H1 (cell line): Measurements from ENCODE around the gene ANAPC2. TPM values are rescaled to one million over a fixed set of nuclear protein-coding genes. Genes with fewer than 3 reads are reported as not detected.

Experiments
- CTCF ChIA-PET: fragments of 300-600 bp; sonication (Branson Sonifier 250); formaldehyde crosslinking; loops from one replicate; lab custom pipeline; 2021; ENCODE audit not compliant: partially characterized antibody; lab: Charles Lee
- POLR2A ChIA-PET: fragments of 300-600 bp; sonication (Branson Sonifier 250); formaldehyde crosslinking; loops from one replicate; lab custom pipeline; 2021; ENCODE audit warnings: inconsistent platforms; ENCODE audit not compliant: partially characterized antibody; lab: Charles Lee
- DNase-seq, 2 experiments: peaks; one replicate each; pipeline versions ENCODE4 v3.0.0 to v3.0.0-alpha.2; 2010 to 2022; ENCODE audit warnings: low spot score in 2 of 2, low read depth in 1 of 2, mixed read lengths in 1 of 2
- FAIRE-seq: peaks from 2 replicates; lab custom pipeline; 2011; peaks lifted over from hg19 to GRCh38; lab: Jason Lieb, UNC
- H2AFZ ChIP-seq: 2 replicates; pipeline ENCODE4 v1.8.1; 2012; ENCODE audit warnings: low read length, inconsistent platforms
- H2AK5ac ChIP-seq: 2 replicates; pipeline ENCODE4 v1.6.1; 2013; ENCODE audit warnings: low read depth, low read length
- H2BK120ac ChIP-seq: replicated peaks from 2 replicates; pipeline ENCODE3; 2013; ENCODE audit warnings: low read depth, low read length, inconsistent platforms
- H2BK12ac ChIP-seq: 2 replicates; pipeline ENCODE4 v1.6.1; 2013; ENCODE audit warnings: low read depth, low read length
- H2BK15ac ChIP-seq: 2 replicates; pipeline ENCODE4 v1.6.1; 2013; ENCODE audit warnings: low read length
- H2BK20ac ChIP-seq: 2 replicates; pipeline ENCODE4 v1.6.1; 2013; ENCODE audit warnings: low read length
- H2BK5ac ChIP-seq: 2 replicates; pipeline ENCODE4 v1.6.1; 2013; ENCODE audit warnings: low read depth, low read length
- H3K14ac ChIP-seq: 2 replicates; pipeline ENCODE4 v1.6.1; 2013; ENCODE audit warnings: inconsistent platforms; ENCODE audit not compliant: insufficient read length
- H3K18ac ChIP-seq: 2 replicates; pipeline ENCODE4 v1.6.1; 2013; ENCODE audit warnings: low read length; ENCODE audit errors: extremely low read depth
- H3K23ac ChIP-seq: 2 replicates; pipeline ENCODE4 v1.6.1; 2013; ENCODE audit warnings: inconsistent platforms; ENCODE audit not compliant: insufficient read length
- H3K23me2 ChIP-seq: 2 replicates; pipeline ENCODE4 v1.6.1; 2013; ENCODE audit warnings: low read depth, low read length
- H3K27ac ChIP-seq: 2 replicates; pipeline ENCODE4 v1.6.1; 2011; ENCODE audit warnings: low read depth, low read length, inconsistent platforms
- H3K27me3 ChIP-seq, 4 experiments: replicated peaks in 1 of 4; 1 replicate in 1 of 4; 2 replicates in 3 of 4; pipeline versions ENCODE4 v1.6.1 to v1.8.1; 2011 to 2013; ENCODE audit warnings: low read length in 3 of 4, mild to moderate bottlenecking in 3 of 4, inconsistent platforms in 2 of 4, mixed read lengths in 2 of 4, moderate library complexity in 1 of 4; ENCODE audit not compliant: control insufficient read depth in 3 of 4, insufficient read depth in 3 of 4; ENCODE audit errors: extremely low read depth in 1 of 4
- H3K36me3 ChIP-seq, 4 experiments: 2 replicates each; pipeline versions ENCODE4 v1.6.1 to v1.8.1; 2011 to 2013; ENCODE audit warnings: mild to moderate bottlenecking in 4 of 4, low read length in 3 of 4, moderate library complexity in 2 of 4, control low read depth in 1 of 4, inconsistent platforms in 1 of 4; ENCODE audit not compliant: insufficient read depth in 4 of 4, control insufficient read depth in 2 of 4
- H3K4ac ChIP-seq: replicated peaks from 2 replicates; pipeline ENCODE3; 2013; ENCODE audit warnings: low read length, low read depth, mixed read lengths, inconsistent platforms; ENCODE audit not compliant: insufficient read length
- H3K4me1 ChIP-seq, 4 experiments: replicated peaks in 1 of 4; 1 replicate in 1 of 4; 2 replicates in 3 of 4; pipeline versions ENCODE4 v1.6.1 to v1.8.1; 2011 to 2013; ENCODE audit warnings: low read length in 3 of 4, inconsistent platforms in 2 of 4, mixed read lengths in 1 of 4; ENCODE audit not compliant: insufficient read depth in 4 of 4, control insufficient read depth in 3 of 4
- H3K4me2 ChIP-seq, 2 experiments: 2 replicates each; pipeline versions ENCODE4 v1.6.1 to v1.8.1; 2011 to 2013; ENCODE audit warnings: low read depth in 2 of 2, low read length in 2 of 2, control low read depth in 1 of 2, inconsistent platforms in 1 of 2, mild to moderate bottlenecking in 1 of 2; ENCODE audit not compliant: insufficient read depth in 1 of 2
- H3K4me3 ChIP-seq, 4 experiments: fragments of 200-600, 300-600 bp in 1 of 4; sonication (generic), shearing (Covaris generic), sonication (Bioruptor Twin) in 1 of 4; 2 replicates each; pipeline versions ENCODE4 v1.5.1 to v1.8.1; 2011 to 2016; ENCODE audit warnings: low read length in 4 of 4, low read depth in 3 of 4, control low read depth in 2 of 4, inconsistent platforms in 2 of 4, mild to moderate bottlenecking in 2 of 4, mixed read lengths in 1 of 4, moderate library complexity in 1 of 4; ENCODE audit not compliant: insufficient read depth in 2 of 4; ENCODE audit errors: extremely low read depth in 1 of 4
- H3K56ac ChIP-seq: replicated peaks from 2 replicates; pipeline ENCODE3; 2013; ENCODE audit warnings: low read depth, mild to moderate bottlenecking, mixed read lengths, low read length, inconsistent platforms; ENCODE audit not compliant: insufficient read length
- H3K79me1 ChIP-seq: 2 replicates; pipeline ENCODE4 v1.6.1; 2013; ENCODE audit warnings: low read depth, low read length, control low read depth
- H3K79me2 ChIP-seq, 2 experiments: 2 replicates each; pipeline versions ENCODE4 v1.6.1 to v1.8.1; 2012 to 2013; ENCODE audit warnings: low read length in 2 of 2, mild to moderate bottlenecking in 2 of 2, inconsistent platforms in 1 of 2; ENCODE audit not compliant: insufficient read depth in 2 of 2, control insufficient read depth in 1 of 2
- H3K9ac ChIP-seq, 4 experiments: replicated peaks in 1 of 4; 1 replicate in 1 of 4; 2 replicates in 3 of 4; pipeline versions ENCODE4 v1.6.1 to v1.8.1; 2011 to 2013; ENCODE audit warnings: low read depth in 3 of 4, low read length in 3 of 4, control low read depth in 2 of 4, mild to moderate bottlenecking in 2 of 4, moderate library complexity in 2 of 4, inconsistent platforms in 1 of 4; ENCODE audit errors: extremely low read depth in 1 of 4
- H3K9me3 ChIP-seq, 2 experiments: 2 replicates each; pipeline versions ENCODE4 v1.6.1 to v1.8.1; 2012 to 2013; ENCODE audit warnings: mild to moderate bottlenecking in 2 of 2, moderate library complexity in 2 of 2, control low read depth in 1 of 2, inconsistent platforms in 1 of 2, low read depth in 1 of 2, low read length in 1 of 2, mixed read lengths in 1 of 2; ENCODE audit not compliant: insufficient read depth in 2 of 2
- H4K20me1 ChIP-seq, 2 experiments: replicated peaks in 1 of 2; 2 replicates each; pipeline versions ENCODE3 to v1.8.1; 2011 to 2013; ENCODE audit warnings: inconsistent platforms in 2 of 2, low read length in 2 of 2, mild to moderate bottlenecking in 1 of 2; ENCODE audit not compliant: insufficient read depth in 2 of 2, control insufficient read depth in 1 of 2
- H4K5ac ChIP-seq: 2 replicates; pipeline ENCODE4 v1.6.1; 2013; ENCODE audit warnings: low read length, low read depth, mixed read lengths, inconsistent platforms; ENCODE audit not compliant: insufficient read length
- H4K8ac ChIP-seq: 2 replicates; pipeline ENCODE4 v1.8.0; 2013; ENCODE audit warnings: mild to moderate bottlenecking, moderate library complexity, low read length, inconsistent platforms; ENCODE audit not compliant: insufficient read depth; ENCODE audit errors: extremely low read depth
- H4K91ac ChIP-seq: replicated peaks from 2 replicates; pipeline ENCODE3; 2013; ENCODE audit warnings: low read length, mixed read lengths, inconsistent platforms; ENCODE audit not compliant: insufficient read length
- CREB1 ChIP-seq: IDR thresholded peaks from 2 replicates; pipeline ENCODE4 v1.6.1; 2012; ENCODE audit warnings: inconsistent platforms
- RAD21 ChIP-seq, 2 experiments: IDR thresholded peaks in 1 of 2; conservative IDR thresholded peaks in 1 of 2; 2 replicates each; pipeline ENCODE4 v1.6.1; 2011; ENCODE audit warnings: low read depth in 2 of 2, low read length in 2 of 2, improper control_type of control experiment in 1 of 2, inconsistent platforms in 1 of 2, mild to moderate bottlenecking in 1 of 2, moderate library complexity in 1 of 2
- WGBS, 2 experiments: shearing (Covaris generic) in 1 of 2; methylation state at CpG; one replicate each; pipeline versions ENCODE4 v1.1.6 to v1.1.7; 2013 to 2015; ENCODE audit warnings: low lambda C conversion rate in 2 of 2, mixed read lengths in 2 of 2, inconsistent platforms in 1 of 2, low coverage in 1 of 2, missing lambda C conversion rate in 1 of 2; ENCODE audit not compliant: insufficient replicate concordance in 2 of 2, insufficient coverage in 1 of 2, insufficient read length in 1 of 2; ENCODE audit errors: extremely low coverage in 1 of 2, missing lambda C conversion rate in 1 of 2; 5-methylcytosine and 5-hydroxymethylcytosine counted together
- polyA plus RNA-seq, 7 experiments: library from polyadenylated mRNA; depleted of rRNA in 3 of 7; stranded (reverse) in 5 of 7; unstranded in 2 of 7; fragments of >200 nt in 5 of 7; fragments of 200-250 nt in 2 of 7; gene quantifications; 1 replicate in 5 of 7; 2 replicates in 1 of 7; 4 replicates in 1 of 7; pipeline versions ENCODE4 v1.2.1 to v1.2.3, GENCODE V29; 2011 to 2013; ENCODE audit warnings: missing spikeins in 2 of 7, mixed read lengths in 2 of 7
- total RNA-seq: library from RNA; stranded (reverse); fragmentation: NEBNext Ultra II Directional; extraction: Animal tissue kit (Norgen Biotek cat#: 25700); gene quantifications from 2 replicates; pipeline ENCODE4 v1.2.1, GENCODE V29; 2021
- TF ChIP-seq, protein P1 (sequence below), 3 experiments: IDR thresholded peaks; 1 replicate in 2 of 3; 2 replicates in 1 of 3; pipeline versions ENCODE4 v1.5.1 to v1.6.1; 2011; ENCODE audit warnings: low read length in 3 of 3, mild to moderate bottlenecking in 3 of 3, inconsistent platforms in 2 of 3, low read depth in 1 of 3, moderate library complexity in 1 of 3; ENCODE audit not compliant: insufficient read depth in 1 of 3; ENCODE audit errors: control extremely low read depth in 1 of 3

The ANAPC2 gene
- total and polyA plus RNA-seq, 2 of the 8 experiments (the other 6 are each of a cell fraction or from before 2014, with no cell fraction given), result 30.2 to 37.7 TPM

DNA sequence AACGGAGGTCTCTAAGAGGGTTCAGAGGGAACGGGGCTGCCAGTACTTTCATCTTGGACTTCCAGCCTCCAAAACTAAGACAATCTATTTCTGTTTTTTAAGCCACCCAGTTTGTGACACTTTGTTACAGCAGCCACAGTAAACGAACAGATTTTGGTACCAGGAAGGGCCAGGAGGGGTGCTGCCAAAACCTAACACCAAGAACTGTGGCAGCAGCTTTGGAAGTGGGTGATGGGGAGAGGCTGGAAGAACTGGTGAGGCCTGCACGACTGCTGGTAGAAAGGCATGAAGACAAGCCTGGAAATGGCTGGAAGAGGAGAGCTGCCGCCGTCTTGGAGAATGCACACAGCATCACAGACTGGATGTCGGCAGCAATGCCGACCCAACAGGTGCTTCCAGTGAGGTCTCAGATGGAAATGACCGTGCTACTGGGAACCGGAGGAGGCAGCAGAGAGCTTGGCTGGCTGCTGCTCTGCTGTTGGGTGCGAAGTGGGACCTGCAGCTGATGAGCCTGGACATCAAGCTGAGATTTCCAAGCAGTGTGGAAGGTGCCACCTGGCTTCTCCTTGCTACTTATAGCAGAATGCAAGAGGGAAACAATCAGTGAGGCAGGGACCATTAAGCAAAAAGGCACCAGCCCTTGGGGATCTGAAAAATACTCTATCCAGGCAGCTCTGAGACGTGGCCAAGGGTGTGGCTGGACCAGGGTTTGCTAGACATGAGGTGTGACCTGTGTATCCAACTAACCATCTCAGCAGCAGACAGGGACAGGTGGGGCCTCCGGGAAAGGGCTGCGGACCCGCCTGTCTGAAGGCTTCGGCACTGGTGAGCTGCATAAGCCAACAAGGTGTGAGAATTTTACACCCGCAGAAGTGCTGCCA lies 11.8 kb downstream of the ANAPC2 start:
- Histone ChIP-seq H4K20me1 (peaks cover 2 to 19% of the 10 kb centered on the region in 2 experiments), H3K56ac (no peak overlapping the region), H3K9me3 (no peaks in the 10 kb centered on the region), H3K79me2 (no peaks in the 10 kb centered on the region), H3K23me2 (no peaks in the 10 kb centered on the region), H3K4me2 (no peak overlapping the region), H4K5ac (no peak overlapping the region), H4K91ac (no peak overlapping the region), H4K8ac (no peak overlapping the region), H3K79me1 (no peaks in the 10 kb centered on the region; the same call in 1 of the 2 replicates), H2BK120ac (no peak overlapping the region), H3K36me3 (peaks cover 0 to 18% (median 2%) of the 10 kb centered on the region in 4 experiments; a peak in 3 of 8 replicates), H3K4ac (no peak overlapping the region), H3K9ac (no peak overlapping the region; a peak in 1 of 7 replicates), H3K4me3 (no peak overlapping the region), H3K23ac (no peak overlapping the region), H2BK5ac (no peak overlapping the region), H2BK15ac (no peak overlapping the region), H2AK5ac (no peak overlapping the region), H3K27me3 (peaks cover 0 to 10% (median 5%) of the 10 kb centered on the region in 4 experiments; a peak in 4 of 7 replicates), H3K27ac (no peak overlapping the region), H2AFZ (no peak overlapping the region), H2BK20ac (no peak overlapping the region), H3K18ac (no peak overlapping the region), H2BK12ac (no peak overlapping the region), H3K14ac (no peak overlapping the region), H3K4me1 (peaks cover 0 to 8% (median 3%) of the 10 kb centered on the region in 4 experiments; a peak in 5 of 7 replicates)
- WGBS, 2 experiments, result 75% methylated on average over 17 of the region's 17 CpGs; no CpG with 5 or more reads in 1 of the 2 experiments
- FAIRE-seq (no peak), DNase-seq (no peak)
- ChIA-PET CTCF (interaction anchor here (0.6 to 3.6 kb wide), 32 partner anchors 9 to 202 kb away, joined by 3 to 47 read pairs (median 4); partner anchors contain the start of genes ANAPC2, CYSRT1, GRIN1 and NPDC1), POLR2A (interaction anchor here (0.8 to 3.7 kb wide), 14 partner anchors 8 to 102 kb away, joined by 3 to 15 read pairs (median 4); partner anchors contain the start of genes NDOR1, SSNA1, TMEM203 and TPRN)
- TF ChIP-seq CREB1 (no peak), RAD21 (IDR thresholded peaks at IDR 0.05 in 1 of 2, conservative IDR thresholded peaks at IDR 0.05 in 1 of 2; ENCODE audit: low read depth in 2 of 2, low read length in 2 of 2) (peak; percentile 38 to 57)
- TF ChIP-seq, protein P1, sequence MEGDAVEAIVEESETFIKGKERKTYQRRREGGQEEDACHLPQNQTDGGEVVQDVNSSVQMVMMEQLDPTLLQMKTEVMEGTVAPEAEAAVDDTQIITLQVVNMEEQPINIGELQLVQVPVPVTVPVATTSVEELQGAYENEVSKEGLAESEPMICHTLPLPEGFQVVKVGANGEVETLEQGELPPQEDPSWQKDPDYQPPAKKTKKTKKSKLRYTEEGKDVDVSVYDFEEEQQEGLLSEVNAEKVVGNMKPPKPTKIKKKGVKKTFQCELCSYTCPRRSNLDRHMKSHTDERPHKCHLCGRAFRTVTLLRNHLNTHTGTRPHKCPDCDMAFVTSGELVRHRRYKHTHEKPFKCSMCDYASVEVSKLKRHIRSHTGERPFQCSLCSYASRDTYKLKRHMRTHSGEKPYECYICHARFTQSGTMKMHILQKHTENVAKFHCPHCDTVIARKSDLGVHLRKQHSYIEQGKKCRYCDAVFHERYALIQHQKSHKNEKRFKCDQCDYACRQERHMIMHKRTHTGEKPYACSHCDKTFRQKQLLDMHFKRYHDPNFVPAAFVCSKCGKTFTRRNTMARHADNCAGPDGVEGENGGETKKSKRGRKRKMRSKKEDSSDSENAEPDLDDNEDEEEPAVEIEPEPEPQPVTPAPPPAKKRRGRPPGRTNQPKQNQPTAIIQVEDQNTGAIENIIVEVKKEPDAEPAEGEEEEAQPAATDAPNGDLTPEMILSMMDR (IDR thresholded peaks at IDR 0.05; ENCODE audit: control extremely low read depth in 1 of 3, insufficient read depth in 1 of 3, low read depth in 1 of 3, low read length in 3 of 3), result peak in 2 of 3 experiments; percentile 58 to 76; a peak in 3 of 4 replicates
